ENCODE data around the gene AKR7A2.

AKR7A2 gene

GRCh38 chr1:19342894-19343616 is 31.1 kb upstream of the AKR7A2 start:
- DNase-seq, result no peak

- no peak for DNase-seq
Measured at GRCh38 chr1:19342062-19342750, 30.3 kb upstream of the AKR7A2 start.

DNA sequence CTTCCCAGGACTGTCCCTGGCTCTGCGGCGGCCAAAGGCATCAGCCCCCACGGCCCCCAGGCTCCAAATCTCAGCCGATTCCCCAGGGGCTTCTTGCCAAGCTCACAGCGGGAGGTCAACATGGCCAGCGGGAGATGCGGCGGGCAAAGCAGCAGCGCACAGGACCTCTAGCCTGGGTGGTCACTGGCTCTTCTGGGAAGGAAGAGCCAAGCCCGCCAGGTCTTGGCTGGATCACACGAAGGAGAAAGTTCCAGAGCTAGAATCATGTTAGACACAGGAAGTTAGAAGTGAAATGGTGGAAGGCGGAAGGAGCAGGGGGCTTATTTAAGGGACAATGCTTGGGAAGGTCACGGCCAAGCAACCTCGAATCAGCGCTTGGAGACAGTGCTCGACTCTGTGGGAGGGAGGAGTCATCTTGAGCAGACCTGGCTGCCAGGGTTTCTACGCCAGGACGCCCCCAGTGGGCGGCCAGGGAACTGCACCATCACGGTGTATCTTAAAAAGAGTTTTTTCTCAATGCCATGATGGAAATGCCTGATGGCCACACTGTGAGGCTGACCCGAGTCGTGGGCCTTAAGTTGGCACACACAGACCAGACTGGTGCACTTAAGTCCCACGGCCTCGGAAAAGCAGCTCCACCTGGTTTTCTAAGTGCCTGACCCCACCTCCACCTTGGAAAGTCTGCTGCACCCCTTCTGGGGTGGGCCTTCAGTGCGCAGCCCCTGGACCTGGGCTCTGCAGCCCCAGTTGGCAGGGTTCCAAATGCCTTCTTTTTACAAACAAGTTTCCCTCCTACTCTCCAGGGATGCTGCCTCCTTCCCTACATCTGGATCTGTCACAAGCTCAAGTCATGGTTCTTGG is 29.5 kb upstream of the AKR7A2 start:
- peak in 1 of 2 experiments; percentile 65 for DNase-seq

- DNase-seq, result no peak
Measured at GRCh38 chr1:19340387-19340937, 28.5 kb upstream of the AKR7A2 start.

GRCh38 chr1:19339214-19339861 is 27.4 kb upstream of the AKR7A2 start:
- DNase-seq, result no peak

GRCh38 chr1:19338323-19338762 is 26.4 kb upstream of the AKR7A2 start:
- DNase-seq, result no peak

- DNase-seq, result no peak
Measured at GRCh38 chr1:19337289-19337688, 25.3 kb upstream of the AKR7A2 start.

DNA sequence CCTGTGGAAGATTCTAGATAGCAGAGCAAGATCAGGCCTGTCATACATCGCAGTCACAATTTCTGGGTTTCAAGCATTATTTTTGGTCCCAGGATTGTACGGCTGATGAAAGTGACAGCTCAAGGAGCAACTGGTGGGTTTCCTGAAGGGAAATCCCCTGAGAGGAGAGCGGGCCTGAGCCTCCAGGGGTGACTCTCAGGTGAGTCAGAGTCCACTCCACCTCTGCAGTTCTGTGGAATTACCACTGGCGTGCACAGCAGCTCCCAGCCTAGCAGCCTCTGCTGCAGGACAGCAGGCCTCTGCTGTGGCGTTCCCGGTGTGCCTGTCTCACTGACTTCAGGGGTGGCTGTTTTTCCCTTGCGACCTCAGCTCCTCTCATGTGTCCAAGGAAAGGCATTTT is 24.6 kb upstream of the AKR7A2 start:
- no peak for DNase-seq

GRCh38 chr1:19333587-19334354 is 21.8 kb upstream of the AKR7A2 start:
- DNase-seq, result no peak

- no peak for DNase-seq
Measured at GRCh38 chr1:19332832-19333231, 20.9 kb upstream of the AKR7A2 start.

DNA sequence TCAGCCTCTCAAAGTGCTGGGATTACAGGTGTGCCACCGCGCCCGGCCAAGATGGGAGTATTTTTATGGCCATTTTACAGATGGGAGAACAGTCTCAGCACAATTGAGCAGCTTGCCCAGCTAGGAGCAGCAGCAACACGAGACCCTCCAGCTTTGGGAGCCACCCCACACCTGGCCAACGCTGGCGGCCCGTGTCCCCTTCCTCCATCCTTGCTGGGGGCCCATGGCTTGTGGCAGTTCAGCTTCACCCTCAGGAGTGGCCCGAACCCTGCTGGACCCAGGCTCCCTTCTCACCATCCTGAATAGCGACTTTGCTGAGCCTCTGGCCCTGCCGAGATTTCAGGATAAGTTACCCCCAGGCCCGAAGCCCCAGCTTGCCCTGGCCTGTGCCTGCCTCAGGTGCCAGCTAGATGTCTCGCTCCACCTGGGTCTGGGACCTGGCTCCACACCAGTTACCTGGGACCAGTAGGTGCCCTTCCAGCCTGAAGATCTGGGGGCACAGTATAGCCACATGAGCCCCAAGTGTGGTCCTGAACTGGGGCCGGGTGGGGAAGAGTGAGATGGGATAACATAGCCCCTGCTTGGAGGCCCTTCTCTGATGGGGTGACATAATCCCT is 19.4 kb upstream of the AKR7A2 start:
- no peak for DNase-seq

DNA sequence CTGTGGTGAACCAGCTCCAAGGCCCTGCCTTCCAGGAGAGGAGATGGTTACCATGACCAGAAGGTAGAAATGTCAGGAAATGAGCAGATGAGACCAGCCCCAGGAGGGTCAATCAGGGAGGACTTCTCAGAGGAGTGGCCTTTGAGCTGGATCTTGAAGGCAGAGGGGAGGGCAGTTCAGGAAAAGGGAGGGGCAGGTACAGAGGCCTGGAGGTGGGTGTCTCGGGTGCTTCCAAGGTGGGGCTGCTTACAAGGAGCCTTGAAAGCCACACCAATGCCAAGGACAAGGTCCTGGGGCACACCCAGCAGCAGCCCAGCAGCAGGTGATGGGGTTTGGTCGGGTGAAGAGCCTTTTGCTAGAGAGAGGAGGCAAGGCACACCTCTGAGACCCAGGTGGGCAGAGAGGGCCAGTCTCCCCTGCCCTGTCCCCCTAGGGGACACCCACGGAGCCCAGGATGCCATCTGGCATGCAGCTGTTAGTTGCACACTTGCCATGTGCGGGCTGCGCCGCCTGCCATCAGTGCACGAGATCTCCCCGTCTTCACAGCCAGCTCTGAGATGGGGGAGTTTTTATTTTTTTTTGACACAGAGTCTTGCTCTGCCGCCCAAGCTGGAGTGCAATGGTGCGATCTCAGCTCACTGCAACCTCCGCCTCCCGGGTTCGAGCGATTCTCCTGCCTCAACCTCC is 18.6 kb upstream of the AKR7A2 start:
- DNase-seq, result no peak

- no peak for DNase-seq
Measured at GRCh38 chr1:19329611-19330010, 17.7 kb upstream of the AKR7A2 start.

DNA sequence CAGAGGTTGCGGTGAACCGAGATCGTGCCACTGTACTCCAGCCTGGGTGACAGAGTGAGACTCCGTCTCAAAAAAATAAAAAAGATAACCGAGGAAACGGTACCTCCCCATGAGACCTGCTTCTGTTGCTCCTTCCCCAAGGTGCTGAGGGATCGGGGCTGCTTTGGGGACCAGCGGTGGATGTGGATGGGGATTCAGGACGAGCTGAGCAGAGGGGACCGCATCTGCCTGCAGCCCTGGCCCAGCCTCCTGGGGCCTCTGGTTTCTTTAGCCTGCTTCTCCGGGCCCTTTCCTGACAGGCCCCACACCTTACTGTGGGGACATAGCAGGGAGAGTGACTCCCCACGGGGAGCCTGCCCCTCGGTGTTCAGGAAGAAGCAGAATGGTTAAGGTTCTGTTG is 17.2 kb upstream of the AKR7A2 start:
- DNase-seq, result no peak

- no peak for DNase-seq
Measured at GRCh38 chr1:19328486-19328885, 16.5 kb upstream of the AKR7A2 start.

GRCh38 chr1:19327736-19328135 is 15.8 kb upstream of the AKR7A2 start:
- DNase-seq, result no peak

DNA sequence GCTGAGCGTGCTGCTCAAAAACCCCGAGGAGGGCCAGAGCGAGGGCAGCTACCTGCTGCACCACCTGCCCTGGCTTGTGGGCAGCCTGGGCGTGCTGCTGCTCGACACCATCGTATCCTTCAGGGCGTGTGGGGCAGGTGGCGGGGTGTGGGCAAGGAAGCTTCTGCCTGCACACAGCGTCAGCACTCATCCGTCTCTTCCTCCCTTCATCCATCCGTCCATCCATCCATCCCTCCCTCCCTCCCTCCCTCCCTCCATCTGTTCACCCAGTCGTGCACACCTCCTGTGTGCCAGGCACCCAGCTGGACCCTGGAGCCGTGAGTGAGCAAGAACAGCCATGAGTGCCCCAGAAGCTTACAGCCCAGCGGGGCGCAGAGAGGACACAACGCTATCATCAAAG is 15.4 kb upstream of the AKR7A2 start:
- no peak for DNase-seq

- DNase-seq, result no peak
Measured at GRCh38 chr1:19326748-19327065, 14.8 kb upstream of the AKR7A2 start.

- no peak for DNase-seq
Measured at GRCh38 chr1:19325958-19326747, 14.2 kb upstream of the AKR7A2 start.

DNA sequence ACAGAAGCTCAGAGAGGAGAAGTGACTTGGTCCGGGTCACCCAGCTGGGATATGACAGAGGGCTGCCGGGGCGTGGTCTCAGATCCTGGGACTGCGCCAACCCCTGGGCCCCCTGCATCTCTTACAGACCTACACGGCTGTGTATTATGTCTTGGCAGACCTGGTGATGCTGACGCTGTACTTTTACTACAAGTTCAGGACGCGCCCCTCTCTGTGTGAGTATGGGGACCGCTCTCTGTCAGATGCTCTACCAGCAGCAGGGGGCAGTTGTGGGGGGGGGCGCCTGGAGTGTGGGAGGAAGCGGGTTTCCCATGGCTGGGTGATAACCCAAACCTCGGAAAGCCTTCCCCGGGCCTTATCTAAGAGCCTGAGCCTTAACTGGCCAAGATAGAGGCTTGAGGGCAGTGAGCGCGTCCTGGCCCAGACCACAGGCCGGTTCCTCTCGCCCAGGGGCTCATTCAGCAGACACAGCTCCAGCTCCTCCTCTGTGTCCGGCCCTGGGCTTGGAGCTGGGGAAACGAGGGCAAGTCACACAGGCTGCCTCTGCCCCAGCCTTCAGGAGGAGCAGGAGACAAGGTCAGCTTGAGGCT is 13.5 kb upstream of the AKR7A2 start:
- DNase-seq, result no peak

Data from NCI-H526 (cell line).